Stimulated activated CD8-positive, alpha-beta memory T cell treated with anti-CD3 and anti-CD28 coated beads, Interleukin-4, amount 100 ng/mL, for 48 hours (primary cell): ENCODE measurements around the gene EVPL.

Source experiments
- DNase-seq: peaks from one replicate; pipeline ENCODE4 v3.0.0-alpha.2; 2020

EVPL gene

GRCh38 chr17:75959051-75959838 is 67.9 kb downstream of the EVPL start:
- DNase-seq, result no peak
